Nephron (organoid): Measurements from ENCODE around the gene NTSR1.

Experiments
- H3K27ac Mint-ChIP-seq, 3 experiments: 2 replicates each; pipeline ENCODE4 v1.8.0; 2020; ENCODE audit warnings: mixed read lengths in 3 of 3, mild to moderate bottlenecking in 2 of 3, moderate library complexity in 1 of 3
- H3K27me3 Mint-ChIP-seq: 2 replicates; pipeline ENCODE4 v1.8.0; 2021; ENCODE audit warnings: low read depth, mild to moderate bottlenecking, moderate library complexity, mixed read lengths
- H3K36me3 Mint-ChIP-seq: 2 replicates; pipeline ENCODE4 v1.8.0; 2020; ENCODE audit warnings: low read depth, mixed read lengths
- H3K4me1 Mint-ChIP-seq: 2 replicates; pipeline ENCODE4 v1.8.0; 2020; ENCODE audit warnings: mixed read lengths
- H3K4me3 Mint-ChIP-seq, 3 experiments: 2 replicates each; pipeline ENCODE4 v1.8.0; 2020; ENCODE audit warnings: mild to moderate bottlenecking in 3 of 3, mixed read lengths in 3 of 3, moderate library complexity in 2 of 3
- H3K9me3 Mint-ChIP-seq: 2 replicates; pipeline ENCODE4 v1.8.0; 2020; ENCODE audit warnings: mixed read lengths
- CTCF ChIP-seq, 3 experiments: fragments of 200-600 bp; sonication (generic); IDR thresholded peaks; one replicate each; pipeline ENCODE4 v1.5.0; 2021; ENCODE audit warnings: antibody characterized with exemption in 3 of 3; ENCODE audit not compliant: unreplicated experiment in 3 of 3

Gene NTSR1

DNA sequence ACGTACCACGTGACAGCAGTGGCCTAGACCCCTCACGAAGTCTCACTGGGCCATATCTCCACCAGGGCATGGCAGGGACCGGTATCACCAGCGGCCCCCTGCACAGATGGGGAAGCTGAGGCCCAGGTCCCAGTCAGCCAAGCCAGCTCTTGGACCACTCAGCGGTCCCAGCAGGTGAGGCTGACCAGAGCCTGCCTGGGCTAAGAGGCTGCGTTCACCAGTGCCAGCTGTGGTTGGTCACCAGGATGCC lies 85.0 kb downstream of the NTSR1 start:
- peaks cover 10% of the 10 kb centered on the region for H3K36me3 Mint-ChIP-seq

DNA sequence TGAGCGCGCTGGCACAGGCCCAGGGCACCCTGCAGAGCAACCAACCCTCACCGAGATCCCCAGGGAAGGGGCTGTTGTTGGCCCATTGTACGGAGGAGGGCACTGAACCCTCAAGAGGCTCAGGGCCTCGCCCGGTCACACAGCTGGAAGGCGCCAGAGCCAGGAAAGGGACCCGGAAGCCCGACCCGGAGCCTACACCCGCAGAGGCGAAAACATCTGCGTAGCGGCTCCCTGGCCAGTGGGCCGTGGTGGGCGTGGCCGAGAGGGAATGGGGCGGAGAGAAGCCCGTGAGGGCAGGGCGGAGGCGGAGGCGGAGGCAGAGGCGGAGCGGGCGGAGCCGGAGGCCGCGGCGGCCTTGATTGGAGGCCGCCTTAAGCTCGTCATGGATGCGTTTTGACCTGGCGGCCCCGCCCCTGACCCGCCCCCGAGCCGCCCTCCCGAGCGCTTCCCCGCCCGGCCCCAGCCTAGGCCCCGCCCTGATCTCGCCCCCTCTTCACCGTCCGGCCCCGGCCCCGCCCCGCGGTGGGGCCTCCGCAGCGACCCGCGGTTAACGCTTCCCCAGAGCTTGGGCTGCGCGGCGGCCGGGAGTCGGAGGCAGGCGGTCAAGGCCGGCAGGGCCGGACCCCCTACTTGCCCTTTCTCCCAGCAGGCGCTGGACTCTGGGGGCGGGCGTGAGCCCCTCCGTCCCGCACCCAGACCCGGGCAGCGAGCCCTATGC lies 85.5 kb downstream of the NTSR1 start:
- Mint-ChIP-seq H3K27ac (no peak overlapping the region), H3K4me3 (peak overlapping the region; percentile 84 to 91 (median 86)), H3K36me3 (peaks cover 15% of the 10 kb centered on the region), H3K9me3 (no peaks in the 10 kb centered on the region), H3K4me1 (peaks cover 20% of the 10 kb centered on the region), H3K27me3 (peaks cover 17% of the 10 kb centered on the region)
- TF ChIP-seq CTCF (IDR thresholded peaks at IDR 0.05; ENCODE audit: unreplicated experiment in 3 of 3) = no peak

More for the DNA sequence above, 85.0 kb downstream of the NTSR1 start:
- peaks cover 17% of the 10 kb centered on the region for H3K27me3 Mint-ChIP-seq
- H3K4me1 Mint-ChIP-seq = peaks cover 19% of the 10 kb centered on the region
- H3K9me3 Mint-ChIP-seq = no peaks in the 10 kb centered on the region
- TF ChIP-seq CTCF (IDR thresholded peaks at IDR 0.05; ENCODE audit: unreplicated experiment in 3 of 3) = no peak
- H3K27ac Mint-ChIP-seq = no peak overlapping the region
- H3K4me3 Mint-ChIP-seq = peak overlapping the region; percentile 45 to 51 (median 49)

DNA sequence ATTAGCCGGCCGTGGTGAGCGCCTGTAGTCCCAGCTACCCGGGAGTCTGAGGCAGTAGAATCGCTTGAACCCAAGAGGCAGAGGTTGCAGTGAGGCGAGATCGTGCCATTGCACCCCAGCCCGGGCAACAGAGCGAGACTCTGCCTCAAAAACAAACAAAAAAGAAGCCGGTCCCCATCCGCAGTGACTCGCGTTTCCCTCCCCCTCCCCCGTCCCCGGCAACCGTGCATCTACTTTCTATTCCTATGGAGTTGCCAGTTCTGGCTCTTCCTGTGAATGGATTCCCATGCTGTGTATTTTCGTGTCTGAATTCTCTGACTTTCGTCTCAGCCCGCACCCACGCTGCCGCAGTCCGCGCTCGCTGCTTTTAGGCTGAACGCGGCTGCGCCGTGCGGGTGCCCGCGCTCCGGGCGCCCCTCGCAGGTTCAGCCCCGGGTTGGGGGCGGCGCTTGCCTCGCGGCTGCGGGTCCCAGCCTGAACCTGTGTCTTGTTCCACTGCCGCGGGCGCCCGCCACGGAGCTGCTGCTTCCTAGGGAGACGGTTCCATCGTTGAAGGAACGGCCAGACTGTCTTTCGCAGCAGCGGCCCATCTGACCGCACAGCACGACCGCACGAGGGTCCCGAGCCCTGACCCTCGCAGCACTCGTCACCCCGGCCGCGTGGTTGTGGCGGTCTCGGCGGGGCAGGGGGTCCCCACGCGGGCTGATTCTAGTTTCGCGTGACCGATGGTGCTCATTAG lies 86.6 kb downstream of the NTSR1 start:
- Mint-ChIP-seq H3K27me3 (peaks cover 17% of the 10 kb centered on the region), H3K27ac (peak overlapping the region in 2 of 3 experiments; percentile 41 to 74), H3K9me3 (no peaks in the 10 kb centered on the region)

DNA sequence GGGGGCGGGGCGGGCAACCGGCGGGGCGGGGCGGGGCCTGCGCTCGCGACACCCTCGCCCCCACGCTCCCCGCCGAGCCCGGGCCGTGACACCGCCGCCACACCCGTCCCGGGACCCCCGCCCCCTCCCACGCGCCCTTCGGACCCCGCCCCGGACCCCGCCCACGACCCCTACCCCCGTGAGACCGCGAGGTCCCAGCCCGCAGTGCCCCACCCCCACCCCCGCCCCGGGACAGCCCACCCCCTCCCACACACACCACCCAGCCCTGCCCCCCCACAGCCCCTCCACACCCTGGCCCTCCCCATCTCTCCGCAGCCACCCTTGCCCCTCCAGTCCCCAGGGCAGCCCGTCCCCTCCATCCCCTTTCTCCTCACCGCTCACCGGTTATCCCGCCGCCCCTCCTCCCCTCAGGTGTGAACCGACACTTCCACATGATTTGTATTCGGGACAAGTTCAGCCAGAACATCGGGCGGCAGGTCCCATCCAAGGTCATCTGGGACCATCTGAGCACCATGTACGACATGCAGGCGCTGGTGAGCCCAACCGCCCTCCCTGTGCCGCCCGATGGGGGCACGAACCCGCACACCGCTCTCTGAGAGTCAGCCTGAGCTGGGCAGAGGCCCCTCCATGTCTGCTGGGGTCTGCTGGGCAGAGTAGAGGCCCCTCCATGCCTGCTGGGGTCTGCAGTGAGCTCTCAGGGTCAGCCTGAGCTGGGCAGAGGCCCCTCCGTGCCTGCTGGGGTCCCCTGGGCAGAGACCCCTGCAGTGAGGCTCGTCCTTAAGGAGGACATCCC lies 88.3 kb downstream of the NTSR1 start:
- Mint-ChIP-seq H3K9me3 (no peaks in the 10 kb centered on the region), H3K4me1 (peaks cover 19% of the 10 kb centered on the region), H3K4me3 (peak overlapping the region; percentile 85 to 87 (median 86)), H3K36me3 (peaks cover 32% of the 10 kb centered on the region), H3K27ac (no peak overlapping the region), H3K27me3 (peaks cover 7% of the 10 kb centered on the region)
- no peak for TF ChIP-seq CTCF (IDR thresholded peaks at IDR 0.05; ENCODE audit: unreplicated experiment in 3 of 3)

More for the DNA sequence above, 86.6 kb downstream of the NTSR1 start:
- no peak for TF ChIP-seq CTCF (IDR thresholded peaks at IDR 0.05; ENCODE audit: unreplicated experiment in 3 of 3)
- Mint-ChIP-seq H3K4me3 (peak overlapping the region; percentile 84 to 91 (median 86)), H3K4me1 (peaks cover 24% of the 10 kb centered on the region), H3K36me3 (peaks cover 23% of the 10 kb centered on the region)

DNA sequence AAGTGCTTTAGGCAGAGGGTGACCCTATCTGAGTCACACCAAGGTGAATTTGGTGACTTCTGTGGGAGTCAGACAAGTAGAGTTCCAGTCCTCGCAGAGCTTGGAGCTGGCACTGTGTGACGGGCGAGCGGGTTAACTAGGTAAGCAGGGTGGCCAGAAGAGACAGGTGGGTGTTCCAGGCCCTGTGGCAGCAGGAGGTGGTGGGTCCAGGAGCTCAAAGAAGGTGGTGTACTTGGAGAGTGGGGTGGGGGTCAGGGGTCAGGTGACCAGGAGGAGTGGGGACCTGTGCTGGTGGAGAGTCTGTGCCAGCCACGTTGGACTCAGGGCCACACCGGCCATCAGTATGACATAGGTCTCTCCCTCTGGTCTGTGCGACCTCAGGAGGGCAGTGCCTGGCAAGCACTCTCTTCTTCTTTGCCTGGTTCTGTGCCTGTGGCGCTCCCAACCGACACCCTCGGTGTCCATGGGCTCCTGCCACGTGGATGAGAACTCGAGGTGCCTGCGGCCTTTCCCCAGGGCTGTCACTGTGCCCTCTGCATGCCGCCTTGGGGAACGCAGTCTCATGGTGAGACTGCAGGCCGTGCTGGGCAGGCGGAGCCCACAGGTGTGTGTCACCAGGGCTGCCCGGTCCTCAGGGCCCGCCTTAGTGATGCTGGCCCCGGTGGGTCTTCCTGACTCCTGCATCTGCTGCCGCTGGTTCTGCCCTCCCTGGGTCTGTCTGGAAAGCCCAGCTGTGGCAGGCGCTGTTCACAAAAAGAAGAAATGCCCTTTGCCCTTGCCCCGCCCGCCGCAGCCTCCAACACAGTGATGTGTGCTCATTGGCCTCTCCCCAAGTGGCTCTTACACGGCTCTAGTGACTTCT lies 89.3 kb downstream of the NTSR1 start:
- peaks cover 32% of the 10 kb centered on the region for H3K36me3 Mint-ChIP-seq

More for the DNA sequence above, 89.3 kb downstream of the NTSR1 start:
- no peaks in the 10 kb centered on the region for H3K9me3 Mint-ChIP-seq
- H3K27me3 Mint-ChIP-seq = peaks cover 6% of the 10 kb centered on the region
- H3K27ac Mint-ChIP-seq = peak overlapping the region; percentile 48 to 83 (median 58)
- H3K4me1 Mint-ChIP-seq = peaks cover 23% of the 10 kb centered on the region
- no peak for TF ChIP-seq CTCF (IDR thresholded peaks at IDR 0.05; ENCODE audit: unreplicated experiment in 3 of 3)
- H3K4me3 Mint-ChIP-seq = peak overlapping the region; percentile 85 to 87 (median 86)
